HepG2 (cell line): ENCODE results near the gene HSD11B1L. TPM values are rescaled to one million over a fixed set of nuclear protein-coding genes. Genes with fewer than 3 reads are reported as not detected.

Source experiments
- ADNP ChIP-seq: sonication (generic); formaldehyde crosslinking; IDR thresholded peaks from 2 replicates; pipeline ENCODE4 v1.4.0; 2020; ENCODE audit warnings: missing genetic modification reagents
- ATF7-NPFF ChIP-seq: sonication (generic); formaldehyde crosslinking; IDR thresholded peaks from 2 replicates; pipeline ENCODE4 v1.8.1; 2023; ENCODE audit warnings: mild to moderate bottlenecking, low read depth, missing genetic modification reagents, moderate library complexity
- DNMT1 ChIP-seq: sonication (generic); formaldehyde crosslinking; IDR thresholded peaks from 2 replicates; pipeline ENCODE4 v1.5.1; 2020; ENCODE audit warnings: mild to moderate bottlenecking, missing genetic modification reagents
- FOXP1 ChIP-seq, 2 experiments: fragments of 450-650 bp in 1 of 2; IDR thresholded peaks; 2 replicates each; pipeline ENCODE4 v1.6.1; 2017 to 2018; ENCODE audit warnings: antibody characterized with exemption in 1 of 2
- GRHL1 ChIP-seq: sonication (generic); formaldehyde crosslinking; conservative IDR thresholded peaks from 2 replicates; pipeline ENCODE4 v1.8.0; 2022; ENCODE audit warnings: missing genetic modification reagents
- HNRNPK ChIP-seq: fragments of 200-400 bp; formaldehyde crosslinking; IDR thresholded peaks from 2 replicates; pipeline ENCODE4 v1.6.1; 2018; ENCODE audit warnings: low read length, low read depth, moderate library complexity, mild to moderate bottlenecking; ENCODE audit not compliant: poor library complexity, severe bottlenecking
- KLF11 ChIP-seq: IDR thresholded peaks from 2 replicates; pipeline ENCODE4 v1.6.1; 2016; ENCODE audit warnings: missing compliant biosample characterization
- KLF12 ChIP-seq: sonication (generic); formaldehyde crosslinking; IDR thresholded peaks from 2 replicates; pipeline ENCODE4 v1.4.0; 2020; ENCODE audit warnings: missing genetic modification reagents, borderline replicate concordance
- PCBP1 ChIP-seq: fragments of 200-400 bp; formaldehyde crosslinking; IDR thresholded peaks from 2 replicates; pipeline ENCODE4 v1.6.1; 2017; ENCODE audit warnings: mild to moderate bottlenecking, low read depth, low read length, borderline replicate concordance
- SP5 ChIP-seq: IDR thresholded peaks from 2 replicates; pipeline ENCODE4 v1.6.1; 2016; ENCODE audit warnings: low read depth, borderline replicate concordance
- TRAFD1 ChIP-seq: sonication (generic); formaldehyde crosslinking; IDR thresholded peaks from 2 replicates; pipeline ENCODE4 v1.5.1; 2020; ENCODE audit warnings: missing genetic modification reagents, mild to moderate bottlenecking, borderline replicate concordance
- ZBTB10 ChIP-seq: sonication (generic); formaldehyde crosslinking; IDR thresholded peaks from 2 replicates; pipeline ENCODE4 v1.4.0; 2020; ENCODE audit warnings: missing genetic modification reagents, borderline replicate concordance
- ZBTB21 ChIP-seq: sonication (generic); formaldehyde crosslinking; IDR thresholded peaks from 2 replicates; pipeline ENCODE4 v1.4.0; 2020; ENCODE audit warnings: missing genetic modification reagents
- ZNF205 ChIP-seq: IDR thresholded peaks from 2 replicates; pipeline ENCODE4 v1.6.1; 2018; ENCODE audit warnings: missing biosample characterization, missing genetic modification reagents
- ZNF280D ChIP-seq: sonication (generic); formaldehyde crosslinking; IDR thresholded peaks from 2 replicates; pipeline ENCODE4 v1.5.1; 2020; ENCODE audit warnings: mild to moderate bottlenecking, missing genetic modification reagents
- ZNF282 ChIP-seq: fragments of 450-650 bp; IDR thresholded peaks from 2 replicates; pipeline ENCODE4 v1.6.1; 2018; ENCODE audit not compliant: partially characterized antibody
- ZNF501 ChIP-seq: sonication (generic); formaldehyde crosslinking; IDR thresholded peaks from 2 replicates; pipeline ENCODE4 v1.5.1; 2020; ENCODE audit warnings: mild to moderate bottlenecking, moderate library complexity, missing genetic modification reagents
- ZNF557 ChIP-seq: sonication (generic); formaldehyde crosslinking; IDR thresholded peaks from 2 replicates; pipeline ENCODE4 v1.4.0; 2020; ENCODE audit warnings: missing genetic modification reagents
- ZNF816 ChIP-seq: sonication (generic); formaldehyde crosslinking; IDR thresholded peaks from 2 replicates; pipeline ENCODE4 v1.8.0; 2022; ENCODE audit warnings: missing genetic modification reagents, mild to moderate bottlenecking, borderline replicate concordance
- polyA plus RNA-seq, 8 experiments: library from polyadenylated mRNA; depleted of rRNA in 3 of 8; stranded (reverse) in 7 of 8; unstranded in 1 of 8; fragments of >200 nt; fragmentation: Illumina TruSeq in 4 of 8; extraction: Trizol in 4 of 8; gene quantifications; 2 replicates each; pipeline versions ENCODE4 v1.2.1 to v1.2.3, GENCODE V29; 2011 to 2016; ENCODE audit warnings: low read depth in 4 of 8, missing spikeins in 1 of 8, mixed read lengths in 1 of 8; ENCODE audit not compliant: insufficient read depth in 1 of 8
- total RNA-seq, 5 experiments: library from RNA; depleted of rRNA; stranded (reverse); fragments of >200 nt; fragmentation: Illumina TruSeq; extraction: Trizol; gene quantifications; 2 replicates each; pipeline ENCODE4 v1.2.3, GENCODE V29; 2016; ENCODE audit warnings: low read depth in 1 of 5

The HSD11B1L gene
- total and polyA plus RNA-seq, 2 of the 13 experiments (the other 11 are each of a cell fraction or from before 2014, with no cell fraction given), result 2.8 to 3.9 TPM

GRCh38 chr19:5719961-5720790 lies 39.3 kb downstream of the HSD11B1L start, which contains the start of the genes CATSPERD and LONP1 (continued):
- peak; percentile 63 for TF ChIP-seq ATF7-NPFF (CRISPR knock-in tag)
- TF ChIP-seq ZBTB10 (CRISPR knock-in tag), result peak; percentile 33; the same call in 1 of the 2 replicates
- TF ChIP-seq PCBP1, result 0 out of 2 replicates have a peak, but pooled peaks have one; percentile 27
- 0 out of 2 replicates have a peak, but pooled peaks have one; percentile 22 for TF ChIP-seq GRHL1 (CRISPR knock-in tag)
- TF ChIP-seq SP5 (CRISPR knock-in tag), result peak; percentile 94
- TF ChIP-seq HNRNPK, result peak; percentile 36
- TF ChIP-seq ZNF205, result peak; percentile 50; the same call in 1 of the 2 replicates
- TF ChIP-seq ZBTB21 (CRISPR knock-in tag), result peak; percentile 50; the same call in 1 of the 2 replicates
- TF ChIP-seq ADNP (CRISPR knock-in tag), result no peak
- TF ChIP-seq ZNF282, result no peak
- no peak for TF ChIP-seq ZNF280D
- peak; percentile 81; the same call in 1 of the 2 replicates for TF ChIP-seq KLF11
- TF ChIP-seq TRAFD1 (CRISPR knock-in tag), result no peak
- TF ChIP-seq FOXP1 (IDR thresholded peaks at IDR 0.05), result no peak
- peak; percentile 50; the same call in 1 of the 2 replicates for TF ChIP-seq FOXP1 (CRISPR knock-in tag; IDR thresholded peaks at IDR 0.05)
- peak; percentile 99 for TF ChIP-seq ZNF816 (CRISPR knock-in tag)
- peak; percentile 30; the same call in 1 of the 2 replicates for TF ChIP-seq DNMT1 (CRISPR knock-in tag)
- TF ChIP-seq ZNF557 (CRISPR knock-in tag), result 0 out of 2 replicates have a peak, but pooled peaks have one; percentile 62
- TF ChIP-seq ZNF501 (CRISPR knock-in tag), result peak; percentile 87; the same call in 1 of the 2 replicates
- 0 out of 2 replicates have a peak, but pooled peaks have one; percentile 18 for TF ChIP-seq KLF12 (CRISPR knock-in tag)
